HG03460 (cell line): Measurements from ENCODE around the gene CCK.
"Not testable (repeated sequence)": the region's sequence is repeated elsewhere in the genome, so short reads cannot be mapped to it uniquely, and the experiment has no call there.

Source experiments
- ATAC-seq: cut with Tn5 transposase; IDR thresholded peaks from one replicate; pipeline ENCODE4 v1.9.1; 2021; ENCODE audit not compliant: unreplicated experiment

CCK gene

GRCh38 chr3:42266085-42266484, at the start of gene CCK:
Gene CCK, minus strand, starts transcription at chr3:42266185. Its CDS starts 2,555 bp downstream, at chr3:42263630.
- no peak for ATAC-seq

GRCh38 chr3:42314411-42314810, 48.4 kb upstream of the CCK start:
- no peak for ATAC-seq

GRCh38 chr3:42308651-42309050, 42.7 kb upstream of the CCK start:
- ATAC-seq: no peak

- ATAC-seq: no peak
Measured at GRCh38 chr3:42306499-42306898, 40.5 kb upstream of the CCK start.

- peak; percentile 62 for ATAC-seq
Measured at GRCh38 chr3:42302924-42303634, 37.1 kb upstream of the CCK start.

GRCh38 chr3:42301446-42302175, 35.6 kb upstream of the CCK start:
- no peak for ATAC-seq

GRCh38 chr3:42300778-42301177, 34.8 kb upstream of the CCK start:
- no peak for ATAC-seq

GRCh38 chr3:42300013-42300412, 34.0 kb upstream of the CCK start:
- ATAC-seq: no peak

GRCh38 chr3:42298259-42298658, 32.3 kb upstream of the CCK start:
- ATAC-seq: no peak

- no peak for ATAC-seq
Measured at GRCh38 chr3:42292009-42292408, 26.0 kb upstream of the CCK start.

GRCh38 chr3:42290966-42291714, 25.2 kb upstream of the CCK start:
- peak; percentile 74 for ATAC-seq

- ATAC-seq: no peak
Measured at GRCh38 chr3:42289026-42289425, 23.0 kb upstream of the CCK start.

- no peak for ATAC-seq
Measured at GRCh38 chr3:42288385-42288784, 22.4 kb upstream of the CCK start.

GRCh38 chr3:42287423-42287822, 21.4 kb upstream of the CCK start:
- not testable (repeated sequence) for ATAC-seq

GRCh38 chr3:42277676-42278075, 11.7 kb upstream of the CCK start:
- no peak for ATAC-seq

GRCh38 chr3:42276141-42277132, 10.5 kb upstream of the CCK start:
- peak; percentile 92 for ATAC-seq

GRCh38 chr3:42275217-42275616, 9.2 kb upstream of the CCK start:
- no peak for ATAC-seq

GRCh38 chr3:42274266-42274665, 8.3 kb upstream of the CCK start:
- no peak for ATAC-seq

- no peak for ATAC-seq
Measured at GRCh38 chr3:42273361-42273760, 7.4 kb upstream of the CCK start.

- no peak for ATAC-seq
Measured at GRCh38 chr3:42271786-42272185, 5.8 kb upstream of the CCK start.

GRCh38 chr3:42270561-42270960, 4.6 kb upstream of the CCK start:
- ATAC-seq: no peak
